ENCODE results near the gene TRMT61A. TPM values are rescaled to one million over a fixed set of nuclear protein-coding genes. Genes with fewer than 3 reads are reported as not detected.

Gene TRMT61A
- polyA plus RNA-seq, 1 of the 3 experiments (the other 2 are of a cell fraction): 15.8 TPM

GRCh38 chr14:103522649-103523574, 6.1 kb upstream of the TRMT61A start, which contains the start of gene CKB:
Gene CKB (minus strand): TSS chr14:103522830. CDS start chr14:103522493, 337 bp downstream.
- peaks cover 0 to 4% of the 10 kb centered on the region in 2 experiments for H3K36me3 ChIP-seq (replicated peaks in 1 of 2; ENCODE audit: control insufficient read depth in 1 of 2, insufficient read depth in 2 of 2, low read length in 1 of 2)
- H3K27ac ChIP-seq (ENCODE audit: low read depth in 2 of 2, low read length in 1 of 2): peak within 1 kb of the TSS in 1 of 2 experiments; percentile 74; a peak in 1 of 4 replicates
- peak within 1 kb of the TSS; percentile 48 to 57 for H3K4me3 ChIP-seq (ENCODE audit: low read depth in 2 of 2, low read length in 1 of 2)
- peaks cover 16% of the 10 kb centered on the region for H3K27me3 ChIP-seq (ENCODE audit: insufficient read depth)
- H3K4me1 ChIP-seq (ENCODE audit: control insufficient read depth in 1 of 2, insufficient read depth in 2 of 2, low read depth in 1 of 2, low read length in 1 of 2): peaks cover 2 to 22% of the 10 kb centered on the region in 2 experiments; a peak in 1 of 4 replicates
- no peaks in the 10 kb centered on the region for H4K20me1 ChIP-seq (ENCODE audit: insufficient read depth)
- no peaks in the 10 kb centered on the region for H3K9me3 ChIP-seq
- H3K4me2 ChIP-seq: peak within 1 kb of the TSS; percentile 83
- H2AFZ ChIP-seq (ENCODE audit: low read depth): no peak within 1 kb of the TSS
- H3K9me2 ChIP-seq: no peaks in the 10 kb centered on the region
- CTCF ChIA-PET: interaction anchor here (1.1 to 9.6 kb wide), 7 partner anchors 10 to 27 kb away, joined by 4 to 194 read pairs (median 7); no protein-coding TSS in a partner anchor
- no peaks in the 10 kb centered on the region for H3K79me2 ChIP-seq (ENCODE audit: insufficient read depth)
- WGBS (ENCODE audit: low lambda C conversion rate): 23% methylated on average over 9 of the region's 107 CpGs
- TF ChIP-seq POLR2AphosphoS5 (IDR thresholded peaks at IDR 0.05; ENCODE audit: low read depth, low read length) (peak; percentile 55), RAD21 (IDR thresholded peaks at IDR 0.05; ENCODE audit: low read length) (no peak), TCF12 (IDR thresholded peaks at IDR 0.05) (no peak), SIN3A (IDR thresholded peaks at IDR 0.05; ENCODE audit: borderline replicate concordance, low read depth, low read length) (no peak), TEAD4 (IDR thresholded peaks at IDR 0.05; ENCODE audit: borderline replicate concordance, insufficient read depth) (no peak), MAX (IDR thresholded peaks at IDR 0.05; ENCODE audit: low read depth) (no peak), MEF2A (IDR thresholded peaks at IDR 0.05; ENCODE audit: borderline replicate concordance, low read depth) (peak; percentile 49; the same call in 1 of the 2 replicates), ELF1 (IDR thresholded peaks at IDR 0.05) (no peak), TAF1 (IDR thresholded peaks at IDR 0.05; ENCODE audit: borderline replicate concordance, low read depth, low read length) (peak; percentile 51; the same call in 1 of the 2 replicates)
- TF ChIP-seq, protein P1, sequence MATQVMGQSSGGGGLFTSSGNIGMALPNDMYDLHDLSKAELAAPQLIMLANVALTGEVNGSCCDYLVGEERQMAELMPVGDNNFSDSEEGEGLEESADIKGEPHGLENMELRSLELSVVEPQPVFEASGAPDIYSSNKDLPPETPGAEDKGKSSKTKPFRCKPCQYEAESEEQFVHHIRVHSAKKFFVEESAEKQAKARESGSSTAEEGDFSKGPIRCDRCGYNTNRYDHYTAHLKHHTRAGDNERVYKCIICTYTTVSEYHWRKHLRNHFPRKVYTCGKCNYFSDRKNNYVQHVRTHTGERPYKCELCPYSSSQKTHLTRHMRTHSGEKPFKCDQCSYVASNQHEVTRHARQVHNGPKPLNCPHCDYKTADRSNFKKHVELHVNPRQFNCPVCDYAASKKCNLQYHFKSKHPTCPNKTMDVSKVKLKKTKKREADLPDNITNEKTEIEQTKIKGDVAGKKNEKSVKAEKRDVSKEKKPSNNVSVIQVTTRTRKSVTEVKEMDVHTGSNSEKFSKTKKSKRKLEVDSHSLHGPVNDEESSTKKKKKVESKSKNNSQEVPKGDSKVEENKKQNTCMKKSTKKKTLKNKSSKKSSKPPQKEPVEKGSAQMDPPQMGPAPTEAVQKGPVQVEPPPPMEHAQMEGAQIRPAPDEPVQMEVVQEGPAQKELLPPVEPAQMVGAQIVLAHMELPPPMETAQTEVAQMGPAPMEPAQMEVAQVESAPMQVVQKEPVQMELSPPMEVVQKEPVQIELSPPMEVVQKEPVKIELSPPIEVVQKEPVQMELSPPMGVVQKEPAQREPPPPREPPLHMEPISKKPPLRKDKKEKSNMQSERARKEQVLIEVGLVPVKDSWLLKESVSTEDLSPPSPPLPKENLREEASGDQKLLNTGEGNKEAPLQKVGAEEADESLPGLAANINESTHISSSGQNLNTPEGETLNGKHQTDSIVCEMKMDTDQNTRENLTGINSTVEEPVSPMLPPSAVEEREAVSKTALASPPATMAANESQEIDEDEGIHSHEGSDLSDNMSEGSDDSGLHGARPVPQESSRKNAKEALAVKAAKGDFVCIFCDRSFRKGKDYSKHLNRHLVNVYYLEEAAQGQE (IDR thresholded peaks at IDR 0.05; ENCODE audit: low read depth, low read length): no peak
- peaks cover 5% of the 10 kb centered on the region for H3F3A ChIP-seq (replicated peaks; ENCODE audit: insufficient read depth)
- peak; percentile 95 for DNase-seq
- H3K9ac ChIP-seq: no peak within 1 kb of the TSS
- POLR2A ChIA-PET: interaction anchor here (0.8 to 3.5 kb wide), 6 partner anchors 8 to 24 kb away, joined by 3 to 19 read pairs (median 4); no protein-coding TSS in a partner anchor

- no peak overlapping the region for H3K4me2 ChIP-seq
- no peak for DNase-seq
- 80% methylated on average over 10 of the region's 10 CpGs for WGBS (ENCODE audit: low lambda C conversion rate)
- no peaks in the 10 kb centered on the region for H3K9me2 ChIP-seq
- H3K27me3 ChIP-seq (ENCODE audit: insufficient read depth): peaks cover 16% of the 10 kb centered on the region
- peaks cover 9 to 21% of the 10 kb centered on the region in 2 experiments; a peak in 1 of 4 replicates for H3K4me1 ChIP-seq (ENCODE audit: control insufficient read depth in 1 of 2, insufficient read depth in 2 of 2, low read depth in 1 of 2, low read length in 1 of 2)
- CTCF ChIA-PET: interaction anchor here (1.6 to 9.6 kb wide), 3 partner anchors 19 to 26 kb away, joined by 4 to 194 read pairs (median 7); no protein-coding TSS in a partner anchor
- no peak overlapping the region; a peak in 2 of 4 replicates for H3K4me3 ChIP-seq (ENCODE audit: low read depth in 2 of 2, low read length in 1 of 2)
- POLR2A ChIA-PET: interaction anchor here (3.5 kb wide), 1 partner anchor 19 kb away, joined by 19 read pairs; no protein-coding TSS in a partner anchor
- peaks cover 8% of the 10 kb centered on the region for H3F3A ChIP-seq (replicated peaks; ENCODE audit: insufficient read depth)
- H3K27ac ChIP-seq (ENCODE audit: low read depth in 2 of 2, low read length in 1 of 2): no peak overlapping the region
- H2AFZ ChIP-seq (ENCODE audit: low read depth): no peak overlapping the region
- peaks cover under 1% of the 10 kb centered on the region; the same call in 1 of the 2 replicates for H3K79me2 ChIP-seq (ENCODE audit: insufficient read depth)
- no peaks in the 10 kb centered on the region for H3K9me3 ChIP-seq
- peaks cover 0 to 4% of the 10 kb centered on the region in 2 experiments for H3K36me3 ChIP-seq (replicated peaks in 1 of 2; ENCODE audit: control insufficient read depth in 1 of 2, insufficient read depth in 2 of 2, low read length in 1 of 2)
- H4K20me1 ChIP-seq (ENCODE audit: insufficient read depth): no peaks in the 10 kb centered on the region
- no peak overlapping the region for H3K9ac ChIP-seq
- TF ChIP-seq PBX3 (IDR thresholded peaks at IDR 0.05) (no peak), SIN3A (IDR thresholded peaks at IDR 0.05; ENCODE audit: borderline replicate concordance, low read depth, low read length) (no peak), USF1 (IDR thresholded peaks at IDR 0.05; ENCODE audit: borderline replicate concordance, low read depth) (no peak), TAF1 (IDR thresholded peaks at IDR 0.05; ENCODE audit: borderline replicate concordance, low read depth, low read length) (no peak), RFX5 (IDR thresholded peaks at IDR 0.05; ENCODE audit: low read length) (no peak), POLR2AphosphoS5 (IDR thresholded peaks at IDR 0.05; ENCODE audit: low read depth, low read length) (no peak), IRF3 (IDR thresholded peaks at IDR 0.05; ENCODE audit: low read depth, low read length) (no peak), MXI1 (IDR thresholded peaks at IDR 0.05; ENCODE audit: low read depth, low read length) (no peak), EZH2phosphoT487 (IDR thresholded peaks at IDR 0.05; ENCODE audit: borderline replicate concordance, low read depth) (no peak)
These were observed 5.4 kb upstream of the TRMT61A start for GRCh38 chr14:103523575-103523954.

Measured in SK-N-SH (cell line).